HEK293 (cell line): ENCODE results near the gene THSD7B.

Experiments used
- CTCF ChIA-PET: fragments of 350-600 bp; formaldehyde crosslinking; extraction: SDS; loops from one replicate; lab custom pipeline; 2021; ENCODE audit warnings: antibody characterized with exemption; lab: Yijun Ruan, JAX
- POLR2A ChIA-PET: fragments of 300-600 bp; formaldehyde crosslinking; extraction: SDS; loops from one replicate; lab custom pipeline; 2020; ENCODE audit warnings: antibody characterized with exemption, inconsistent platforms; lab: Yijun Ruan, JAX
- H3K27ac ChIP-seq: fragments of 200-500 bp; sonication (Bioruptor generic); 2 replicates; pipeline ENCODE4 v1.5.1; 2014; ENCODE audit warnings: low read depth, low read length, control low read depth, inconsistent platforms; ENCODE audit errors: extremely low read depth
- H3K36me3 ChIP-seq, 2 experiments: fragments of 200-500 bp in 1 of 2; sonication (Bioruptor generic) in 1 of 2; 1 replicate in 1 of 2; 2 replicates in 1 of 2; pipeline ENCODE4 v1.5.1; 2014 to 2017; ENCODE audit warnings: inconsistent platforms in 2 of 2, low read length in 2 of 2; ENCODE audit not compliant: control insufficient read depth in 2 of 2, insufficient read depth in 1 of 2
- H3K4me1 ChIP-seq: fragments of 200-500 bp; sonication (Bioruptor generic); 2 replicates; pipeline ENCODE4 v1.5.1; 2014; ENCODE audit warnings: mild to moderate bottlenecking, low read length, inconsistent platforms; ENCODE audit not compliant: control insufficient read depth, insufficient read depth
- H3K4me3 ChIP-seq: 2 replicates; pipeline ENCODE4 v1.5.1; 2011; ENCODE audit warnings: low read depth, mild to moderate bottlenecking, control low read depth, low read length, moderate library complexity
- H3K9me3 ChIP-seq: fragments of 200-500 bp; sonication (Bioruptor generic); 2 replicates; pipeline ENCODE4 v1.5.1; 2014; ENCODE audit warnings: low read depth, low read length, inconsistent platforms; ENCODE audit not compliant: control insufficient read depth, insufficient read depth
- HIC1 ChIP-seq: fragments of 450-650 bp; formaldehyde crosslinking; IDR thresholded peaks from 2 replicates; pipeline ENCODE4 v1.5.1; 2016; ENCODE audit warnings: missing biosample characterization, missing genetic modification characterization
- OVOL3 ChIP-seq: fragments of 450-650 bp; formaldehyde crosslinking; IDR thresholded peaks from 2 replicates; pipeline ENCODE4 v1.5.1; 2016; ENCODE audit warnings: missing biosample characterization, missing genetic modification characterization
- ZFP37 ChIP-seq: fragments of 450-650 bp; formaldehyde crosslinking; IDR thresholded peaks from 2 replicates; pipeline ENCODE4 v1.5.1; 2016; ENCODE audit warnings: missing biosample characterization, missing genetic modification characterization
- ZNF132 ChIP-seq: fragments of 450-650 bp; formaldehyde crosslinking; IDR thresholded peaks from 2 replicates; pipeline ENCODE4 v1.5.1; 2017; ENCODE audit warnings: missing biosample characterization, missing genetic modification characterization, borderline replicate concordance
- ZNF561 ChIP-seq: fragments of 450-650 bp; IDR thresholded peaks from 2 replicates; pipeline ENCODE4 v1.5.1; 2018; ENCODE audit warnings: missing biosample characterization, missing genetic modification characterization, borderline replicate concordance
- ZNF621 ChIP-seq: fragments of 450-650 bp; formaldehyde crosslinking; IDR thresholded peaks from 2 replicates; pipeline ENCODE4 v1.5.1; 2017; ENCODE audit warnings: missing biosample characterization, missing genetic modification characterization
- ZNF623 ChIP-seq: fragments of 450-650 bp; formaldehyde crosslinking; IDR thresholded peaks from 2 replicates; pipeline ENCODE4 v1.5.1; 2016; ENCODE audit warnings: missing biosample characterization, missing genetic modification characterization
- ZSCAN16 ChIP-seq: fragments of 450-650 bp; formaldehyde crosslinking; IDR thresholded peaks from 2 replicates; pipeline ENCODE4 v1.5.1; 2016; ENCODE audit warnings: missing biosample characterization, missing genetic modification characterization
- TF ChIP-seq, protein P1 (sequence below): fragments of 450-650 bp; formaldehyde crosslinking; IDR thresholded peaks from 2 replicates; pipeline ENCODE4 v1.5.1; 2016; ENCODE audit warnings: missing biosample characterization, missing genetic modification characterization, borderline replicate concordance
- TF ChIP-seq, protein P2 (sequence below): fragments of 450-650 bp; formaldehyde crosslinking; IDR thresholded peaks from 2 replicates; pipeline ENCODE4 v1.5.0; 2017; ENCODE audit warnings: missing biosample characterization, missing genetic modification characterization, borderline replicate concordance
- TF ChIP-seq, protein P3 (sequence below): fragments of 450-650 bp; formaldehyde crosslinking; IDR thresholded peaks from 2 replicates; pipeline ENCODE4 v1.5.1; 2016; ENCODE audit warnings: missing biosample characterization, missing genetic modification characterization
- TF ChIP-seq, protein P4 (sequence below): fragments of 450-650 bp; formaldehyde crosslinking; IDR thresholded peaks from 2 replicates; pipeline ENCODE4 v1.5.1; 2016; ENCODE audit warnings: missing biosample characterization, missing genetic modification characterization, borderline replicate concordance
- TF ChIP-seq, protein P5 (sequence below): fragments of 450-650 bp; formaldehyde crosslinking; IDR thresholded peaks from 2 replicates; pipeline ENCODE4 v1.5.1; 2017; ENCODE audit warnings: missing biosample characterization, mild to moderate bottlenecking, missing genetic modification characterization, moderate library complexity

The THSD7B gene

DNA sequence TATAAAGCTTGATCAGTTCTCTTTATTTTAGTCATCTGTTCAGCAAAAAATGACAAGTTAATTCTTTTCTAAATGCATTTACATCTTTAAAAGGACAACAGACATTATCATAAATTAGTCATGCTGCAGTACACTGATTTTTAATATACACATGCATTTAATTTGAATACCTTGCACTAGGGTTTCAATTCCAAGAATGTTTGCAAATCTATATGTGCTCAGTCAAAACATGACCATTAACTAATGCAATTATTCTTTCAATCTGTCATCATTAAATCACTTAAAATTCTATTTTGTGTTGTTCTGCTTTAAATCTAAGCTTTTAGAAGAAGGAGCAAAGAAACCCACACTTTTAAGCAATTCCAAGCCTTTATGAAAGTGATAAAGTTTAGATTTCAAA is 342.6 kb downstream of the THSD7B start:
- CTCF ChIA-PET: no interaction called here
- H3K4me1 ChIP-seq: no peaks in the 10 kb centered on the region
- H3K36me3 ChIP-seq: no peaks in the 10 kb centered on the region
- TF ChIP-seq ZNF132 (tag by site-specific recombination): no peak
- no peak for TF ChIP-seq ZNF623
- TF ChIP-seq, protein P1, sequence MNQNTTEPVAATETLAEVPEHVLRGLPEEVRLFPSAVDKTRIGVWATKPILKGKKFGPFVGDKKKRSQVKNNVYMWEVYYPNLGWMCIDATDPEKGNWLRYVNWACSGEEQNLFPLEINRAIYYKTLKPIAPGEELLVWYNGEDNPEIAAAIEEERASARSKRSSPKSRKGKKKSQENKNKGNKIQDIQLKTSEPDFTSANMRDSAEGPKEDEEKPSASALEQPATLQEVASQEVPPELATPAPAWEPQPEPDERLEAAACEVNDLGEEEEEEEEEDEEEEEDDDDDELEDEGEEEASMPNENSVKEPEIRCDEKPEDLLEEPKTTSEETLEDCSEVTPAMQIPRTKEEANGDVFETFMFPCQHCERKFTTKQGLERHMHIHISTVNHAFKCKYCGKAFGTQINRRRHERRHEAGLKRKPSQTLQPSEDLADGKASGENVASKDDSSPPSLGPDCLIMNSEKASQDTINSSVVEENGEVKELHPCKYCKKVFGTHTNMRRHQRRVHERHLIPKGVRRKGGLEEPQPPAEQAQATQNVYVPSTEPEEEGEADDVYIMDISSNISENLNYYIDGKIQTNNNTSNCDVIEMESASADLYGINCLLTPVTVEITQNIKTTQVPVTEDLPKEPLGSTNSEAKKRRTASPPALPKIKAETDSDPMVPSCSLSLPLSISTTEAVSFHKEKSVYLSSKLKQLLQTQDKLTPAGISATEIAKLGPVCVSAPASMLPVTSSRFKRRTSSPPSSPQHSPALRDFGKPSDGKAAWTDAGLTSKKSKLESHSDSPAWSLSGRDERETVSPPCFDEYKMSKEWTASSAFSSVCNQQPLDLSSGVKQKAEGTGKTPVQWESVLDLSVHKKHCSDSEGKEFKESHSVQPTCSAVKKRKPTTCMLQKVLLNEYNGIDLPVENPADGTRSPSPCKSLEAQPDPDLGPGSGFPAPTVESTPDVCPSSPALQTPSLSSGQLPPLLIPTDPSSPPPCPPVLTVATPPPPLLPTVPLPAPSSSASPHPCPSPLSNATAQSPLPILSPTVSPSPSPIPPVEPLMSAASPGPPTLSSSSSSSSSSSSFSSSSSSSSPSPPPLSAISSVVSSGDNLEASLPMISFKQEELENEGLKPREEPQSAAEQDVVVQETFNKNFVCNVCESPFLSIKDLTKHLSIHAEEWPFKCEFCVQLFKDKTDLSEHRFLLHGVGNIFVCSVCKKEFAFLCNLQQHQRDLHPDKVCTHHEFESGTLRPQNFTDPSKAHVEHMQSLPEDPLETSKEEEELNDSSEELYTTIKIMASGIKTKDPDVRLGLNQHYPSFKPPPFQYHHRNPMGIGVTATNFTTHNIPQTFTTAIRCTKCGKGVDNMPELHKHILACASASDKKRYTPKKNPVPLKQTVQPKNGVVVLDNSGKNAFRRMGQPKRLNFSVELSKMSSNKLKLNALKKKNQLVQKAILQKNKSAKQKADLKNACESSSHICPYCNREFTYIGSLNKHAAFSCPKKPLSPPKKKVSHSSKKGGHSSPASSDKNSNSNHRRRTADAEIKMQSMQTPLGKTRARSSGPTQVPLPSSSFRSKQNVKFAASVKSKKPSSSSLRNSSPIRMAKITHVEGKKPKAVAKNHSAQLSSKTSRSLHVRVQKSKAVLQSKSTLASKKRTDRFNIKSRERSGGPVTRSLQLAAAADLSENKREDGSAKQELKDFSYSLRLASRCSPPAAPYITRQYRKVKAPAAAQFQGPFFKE: no peak
- no peak for TF ChIP-seq OVOL3 (tag by site-specific recombination)
- no peak for TF ChIP-seq ZNF621 (tag by site-specific recombination)
- TF ChIP-seq, protein P2, sequence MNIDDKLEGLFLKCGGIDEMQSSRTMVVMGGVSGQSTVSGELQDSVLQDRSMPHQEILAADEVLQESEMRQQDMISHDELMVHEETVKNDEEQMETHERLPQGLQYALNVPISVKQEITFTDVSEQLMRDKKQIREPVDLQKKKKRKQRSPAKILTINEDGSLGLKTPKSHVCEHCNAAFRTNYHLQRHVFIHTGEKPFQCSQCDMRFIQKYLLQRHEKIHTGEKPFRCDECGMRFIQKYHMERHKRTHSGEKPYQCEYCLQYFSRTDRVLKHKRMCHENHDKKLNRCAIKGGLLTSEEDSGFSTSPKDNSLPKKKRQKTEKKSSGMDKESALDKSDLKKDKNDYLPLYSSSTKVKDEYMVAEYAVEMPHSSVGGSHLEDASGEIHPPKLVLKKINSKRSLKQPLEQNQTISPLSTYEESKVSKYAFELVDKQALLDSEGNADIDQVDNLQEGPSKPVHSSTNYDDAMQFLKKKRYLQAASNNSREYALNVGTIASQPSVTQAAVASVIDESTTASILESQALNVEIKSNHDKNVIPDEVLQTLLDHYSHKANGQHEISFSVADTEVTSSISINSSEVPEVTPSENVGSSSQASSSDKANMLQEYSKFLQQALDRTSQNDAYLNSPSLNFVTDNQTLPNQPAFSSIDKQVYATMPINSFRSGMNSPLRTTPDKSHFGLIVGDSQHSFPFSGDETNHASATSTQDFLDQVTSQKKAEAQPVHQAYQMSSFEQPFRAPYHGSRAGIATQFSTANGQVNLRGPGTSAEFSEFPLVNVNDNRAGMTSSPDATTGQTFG (tag by site-specific recombination): no peak
- no peak for TF ChIP-seq ZNF561
- TF ChIP-seq HIC1 (tag by site-specific recombination): no peak
- TF ChIP-seq, protein P3, sequence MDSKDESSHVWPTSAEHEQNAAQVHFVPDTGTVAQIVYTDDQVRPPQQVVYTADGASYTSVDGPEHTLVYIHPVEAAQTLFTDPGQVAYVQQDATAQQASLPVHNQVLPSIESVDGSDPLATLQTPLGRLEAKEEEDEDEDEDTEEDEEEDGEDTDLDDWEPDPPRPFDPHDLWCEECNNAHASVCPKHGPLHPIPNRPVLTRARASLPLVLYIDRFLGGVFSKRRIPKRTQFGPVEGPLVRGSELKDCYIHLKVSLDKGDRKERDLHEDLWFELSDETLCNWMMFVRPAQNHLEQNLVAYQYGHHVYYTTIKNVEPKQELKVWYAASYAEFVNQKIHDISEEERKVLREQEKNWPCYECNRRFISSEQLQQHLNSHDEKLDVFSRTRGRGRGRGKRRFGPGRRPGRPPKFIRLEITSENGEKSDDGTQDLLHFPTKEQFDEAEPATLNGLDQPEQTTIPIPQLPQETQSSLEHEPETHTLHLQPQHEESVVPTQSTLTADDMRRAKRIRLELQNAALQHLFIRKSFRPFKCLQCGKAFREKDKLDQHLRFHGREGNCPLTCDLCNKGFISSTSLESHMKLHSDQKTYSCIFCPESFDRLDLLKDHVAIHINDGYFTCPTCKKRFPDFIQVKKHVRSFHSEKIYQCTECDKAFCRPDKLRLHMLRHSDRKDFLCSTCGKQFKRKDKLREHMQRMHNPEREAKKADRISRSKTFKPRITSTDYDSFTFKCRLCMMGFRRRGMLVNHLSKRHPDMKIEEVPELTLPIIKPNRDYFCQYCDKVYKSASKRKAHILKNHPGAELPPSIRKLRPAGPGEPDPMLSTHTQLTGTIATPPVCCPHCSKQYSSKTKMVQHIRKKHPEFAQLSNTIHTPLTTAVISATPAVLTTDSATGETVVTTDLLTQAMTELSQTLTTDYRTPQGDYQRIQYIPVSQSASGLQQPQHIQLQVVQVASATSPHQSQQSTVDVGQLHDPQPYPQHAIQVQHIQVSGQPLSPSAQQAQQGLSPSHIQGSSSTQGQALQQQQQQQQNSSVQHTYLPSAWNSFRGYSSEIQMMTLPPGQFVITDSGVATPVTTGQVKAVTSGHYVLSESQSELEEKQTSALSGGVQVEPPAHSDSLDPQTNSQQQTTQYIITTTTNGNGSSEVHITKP (tag by site-specific recombination): no peak
- TF ChIP-seq, protein P4, sequence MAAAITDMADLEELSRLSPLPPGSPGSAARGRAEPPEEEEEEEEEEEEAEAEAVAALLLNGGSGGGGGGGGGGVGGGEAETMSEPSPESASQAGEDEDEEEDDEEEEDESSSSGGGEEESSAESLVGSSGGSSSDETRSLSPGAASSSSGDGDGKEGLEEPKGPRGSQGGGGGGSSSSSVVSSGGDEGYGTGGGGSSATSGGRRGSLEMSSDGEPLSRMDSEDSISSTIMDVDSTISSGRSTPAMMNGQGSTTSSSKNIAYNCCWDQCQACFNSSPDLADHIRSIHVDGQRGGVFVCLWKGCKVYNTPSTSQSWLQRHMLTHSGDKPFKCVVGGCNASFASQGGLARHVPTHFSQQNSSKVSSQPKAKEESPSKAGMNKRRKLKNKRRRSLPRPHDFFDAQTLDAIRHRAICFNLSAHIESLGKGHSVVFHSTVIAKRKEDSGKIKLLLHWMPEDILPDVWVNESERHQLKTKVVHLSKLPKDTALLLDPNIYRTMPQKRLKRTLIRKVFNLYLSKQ (tag by site-specific recombination): no peak
- TF ChIP-seq ZSCAN16 (tag by site-specific recombination): no peak
- TF ChIP-seq ZFP37 (tag by site-specific recombination): no peak
- TF ChIP-seq, protein P5, sequence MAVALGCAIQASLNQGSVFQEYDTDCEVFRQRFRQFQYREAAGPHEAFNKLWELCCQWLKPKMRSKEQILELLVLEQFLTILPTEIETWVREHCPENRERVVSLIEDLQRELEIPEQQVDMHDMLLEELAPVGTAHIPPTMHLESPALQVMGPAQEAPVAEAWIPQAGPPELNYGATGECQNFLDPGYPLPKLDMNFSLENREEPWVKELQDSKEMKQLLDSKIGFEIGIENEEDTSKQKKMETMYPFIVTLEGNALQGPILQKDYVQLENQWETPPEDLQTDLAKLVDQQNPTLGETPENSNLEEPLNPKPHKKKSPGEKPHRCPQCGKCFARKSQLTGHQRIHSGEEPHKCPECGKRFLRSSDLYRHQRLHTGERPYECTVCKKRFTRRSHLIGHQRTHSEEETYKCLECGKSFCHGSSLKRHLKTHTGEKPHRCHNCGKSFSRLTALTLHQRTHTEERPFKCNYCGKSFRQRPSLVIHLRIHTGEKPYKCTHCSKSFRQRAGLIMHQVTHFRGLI (tag by site-specific recombination): no peak
- TF ChIP-seq, all 188 proteins: peak for 0
- Histone ChIP-seq H3K4me3 (no peak overlapping the region), H3K27ac (no peak overlapping the region), H3K9me3 (no peaks in the 10 kb centered on the region)
- POLR2A ChIA-PET: no interaction called here
